KBM-7 (cell line): ENCODE measurements around the gene PLAGL2.

Experiments
- DNase-seq: peaks from one replicate; pipeline ENCODE4 v3.0.0-alpha.2; 2015
- in situ Hi-C: fragments of 300-500 bp; cut with MboI; formaldehyde crosslinking; loops from 2 replicates; pipeline ENCODE4 v1.14.3; 2020; ENCODE audit warnings: low sequenced_read_pairs, low pct_unique_long_range_greater_than_20kb, mixed read lengths

The PLAGL2 gene

DNA sequence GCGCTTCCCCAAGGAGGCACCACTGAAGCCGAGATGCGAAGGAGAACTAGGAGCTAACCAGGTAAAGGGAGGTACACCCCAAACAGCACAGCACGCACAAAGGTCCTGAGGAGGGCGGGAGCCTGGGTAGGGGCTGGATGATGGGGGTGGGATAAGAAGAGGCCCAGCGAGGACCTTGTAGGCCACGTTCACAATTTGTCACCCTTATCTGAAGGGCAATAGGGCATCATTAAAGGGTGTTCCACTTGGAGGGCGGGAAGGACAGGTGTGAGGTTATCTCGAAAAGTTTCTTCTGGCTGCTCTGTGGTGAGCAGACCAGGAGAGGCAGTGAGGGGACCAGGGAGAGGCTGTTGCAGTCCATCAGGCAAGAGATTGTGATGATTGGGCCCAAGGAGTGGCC is 25.7 kb upstream of the PLAGL2 start:
- in situ Hi-C loops, result no loop called here

DNA sequence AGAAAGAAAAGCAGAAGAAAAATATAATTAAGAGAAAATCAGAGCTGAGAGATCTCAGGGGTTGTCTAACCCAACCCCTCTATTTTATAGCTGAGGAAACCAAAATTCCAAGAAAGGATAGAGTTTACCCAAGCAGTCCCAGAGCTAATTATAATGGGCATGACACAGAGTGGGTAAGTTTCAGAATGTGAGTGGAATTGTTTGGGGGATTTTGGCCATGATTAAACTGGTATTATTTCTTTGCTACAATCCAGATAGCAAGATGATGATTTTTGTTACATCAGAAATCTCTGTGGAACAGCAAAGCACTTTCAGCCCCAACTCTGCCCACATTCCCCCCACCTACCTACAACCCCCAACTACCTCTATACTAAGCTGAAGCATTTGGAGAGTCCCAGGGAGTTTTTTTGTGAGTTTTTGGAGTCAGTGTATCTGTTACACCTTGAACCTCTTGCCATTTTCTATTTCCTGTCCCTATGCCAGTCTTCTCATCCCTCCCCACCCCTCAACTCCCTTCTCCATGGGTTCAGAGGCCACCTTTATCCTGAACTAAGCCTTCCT is 24.9 kb upstream of the PLAGL2 start:
- in situ Hi-C loops, result no loop called here

More for the DNA sequence above, 25.7 kb upstream of the PLAGL2 start:
- DNase-seq, result no peak

DNA sequence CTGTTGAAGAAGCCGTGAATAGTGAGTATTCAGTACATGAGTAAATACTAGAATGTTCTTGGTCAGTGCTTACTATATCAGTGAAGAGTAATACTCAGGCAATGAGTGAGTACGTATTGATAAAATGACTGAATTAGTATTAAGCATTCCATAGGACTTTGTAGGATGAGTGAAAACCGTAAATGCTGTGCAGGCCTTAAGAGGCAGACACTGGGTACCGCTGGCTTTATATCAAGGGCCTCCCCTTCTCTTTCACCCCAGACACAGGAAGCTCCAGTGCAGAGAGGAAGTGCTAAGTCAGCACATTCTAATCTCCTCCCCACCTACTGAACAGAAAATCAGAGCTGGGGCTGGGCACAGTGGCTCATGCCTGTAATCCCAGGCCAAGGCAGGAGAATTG is 24.3 kb upstream of the PLAGL2 start:
- peak; percentile 18 for DNase-seq
- in situ Hi-C loops, result no loop called here

More for the DNA sequence above, 24.9 kb upstream of the PLAGL2 start:
- no peak for DNase-seq

DNA sequence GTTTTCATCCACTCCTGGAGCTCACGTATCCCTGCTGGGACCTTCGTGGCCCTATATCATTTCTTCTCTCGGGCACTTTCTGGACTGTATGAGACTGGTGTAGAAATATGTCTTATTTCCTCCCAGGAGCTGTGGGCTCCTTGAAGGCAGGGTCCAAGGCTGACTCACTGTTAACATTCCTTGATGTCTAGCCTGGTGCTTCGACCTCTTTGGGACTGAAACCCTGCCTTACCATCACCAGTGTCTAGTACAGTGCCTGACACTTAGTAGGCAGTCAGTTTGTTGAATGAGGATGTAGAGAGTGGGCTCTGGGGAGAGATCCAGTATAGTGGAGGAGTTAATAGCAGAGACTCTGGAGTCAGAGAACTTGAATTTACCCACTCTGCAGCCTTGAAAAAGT is 23.7 kb upstream of the PLAGL2 start:
- in situ Hi-C loops, result no loop called here
- DNase-seq, result no peak

DNA sequence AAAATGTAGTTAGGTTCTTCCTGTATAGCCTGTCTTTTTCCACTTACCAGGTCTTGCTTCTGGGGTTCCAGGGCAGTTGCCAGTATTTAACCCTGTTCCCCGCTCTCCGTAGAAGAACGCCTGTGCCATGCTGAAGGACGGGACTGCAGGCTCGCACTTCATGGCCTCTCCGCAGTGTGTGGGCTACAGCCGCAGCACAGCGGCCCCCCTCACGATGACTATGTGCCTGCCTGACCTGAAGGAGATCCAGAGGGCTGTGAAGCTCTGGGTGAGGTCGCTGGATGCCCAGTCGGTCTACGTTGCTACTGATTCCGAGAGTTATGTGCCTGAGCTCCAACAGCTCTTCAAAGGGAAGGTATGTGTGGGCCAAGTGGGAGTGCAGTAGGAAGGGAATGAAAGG is 23.2 kb upstream of the PLAGL2 start:
- in situ Hi-C loops, result no loop called here
- DNase-seq, result no peak

DNA sequence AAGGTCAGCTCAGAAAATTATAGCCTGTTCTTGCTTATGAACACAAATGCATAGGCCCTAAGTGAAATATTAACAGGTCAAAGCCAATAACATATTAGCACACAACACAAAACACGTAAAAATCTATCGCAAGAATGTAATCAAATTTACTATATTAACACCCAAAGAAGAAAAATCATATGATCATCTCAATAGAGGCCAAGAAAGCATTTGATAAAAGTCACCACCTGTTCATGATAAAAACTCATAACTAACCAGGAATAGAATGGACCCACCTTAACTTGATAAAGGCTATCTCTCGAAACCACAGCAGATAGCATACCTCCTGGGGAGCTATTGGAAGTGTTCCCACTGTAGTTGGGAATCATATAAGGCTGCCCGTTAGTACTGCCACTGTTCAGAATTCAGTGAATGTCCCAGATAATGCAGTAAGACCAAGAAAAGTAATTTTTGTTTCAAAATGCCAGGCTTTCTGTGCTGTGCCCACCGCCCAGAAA is 21.8 kb upstream of the PLAGL2 start:
- in situ Hi-C loops, result no loop called here
- no peak for DNase-seq

DNA sequence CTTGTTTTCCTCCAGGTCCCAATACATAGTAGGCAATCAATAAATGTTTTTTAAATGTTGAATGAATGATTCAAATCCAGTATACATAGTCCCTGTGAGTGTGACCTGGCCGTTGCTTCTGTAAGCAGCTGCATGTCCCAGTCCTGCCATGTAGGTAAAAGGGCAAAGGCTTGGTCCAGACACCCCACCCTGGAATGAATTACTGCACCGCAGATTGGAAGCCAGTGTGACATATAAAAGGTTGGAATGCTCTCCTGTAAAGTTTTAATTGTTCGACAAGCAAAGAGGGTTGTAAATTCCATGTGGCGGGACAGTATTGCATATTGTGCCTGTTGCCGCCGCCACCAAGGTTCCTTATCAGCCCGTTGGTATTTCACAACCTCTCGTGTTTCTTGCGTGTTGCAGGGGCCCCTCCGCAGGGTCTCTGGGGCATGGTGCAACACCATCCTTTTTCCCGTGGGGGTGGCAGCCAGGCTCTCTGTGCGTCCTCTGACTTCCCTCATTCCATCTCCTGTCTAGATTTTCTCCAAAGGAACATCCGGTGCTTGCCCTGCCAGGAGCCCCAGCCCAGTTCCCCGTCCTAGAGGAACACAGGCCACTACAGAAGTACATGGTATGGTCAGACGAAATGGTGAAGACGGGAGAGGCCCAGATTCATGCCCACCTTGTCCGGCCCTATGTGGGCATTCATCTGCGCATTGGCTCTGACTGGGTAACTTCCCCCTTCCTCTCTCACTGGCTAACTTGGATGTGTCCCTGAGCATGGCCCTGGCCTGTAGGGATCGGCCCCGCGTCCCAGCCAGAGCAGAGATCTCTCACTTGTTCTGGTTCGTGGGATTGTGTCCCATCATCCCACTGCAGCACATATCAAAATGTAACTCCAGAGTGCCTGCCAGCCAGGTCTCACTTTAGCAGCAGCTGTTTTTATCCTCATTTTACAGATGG is 20.5 kb upstream of the PLAGL2 start:
- in situ Hi-C loops, result no loop called here

DNA sequence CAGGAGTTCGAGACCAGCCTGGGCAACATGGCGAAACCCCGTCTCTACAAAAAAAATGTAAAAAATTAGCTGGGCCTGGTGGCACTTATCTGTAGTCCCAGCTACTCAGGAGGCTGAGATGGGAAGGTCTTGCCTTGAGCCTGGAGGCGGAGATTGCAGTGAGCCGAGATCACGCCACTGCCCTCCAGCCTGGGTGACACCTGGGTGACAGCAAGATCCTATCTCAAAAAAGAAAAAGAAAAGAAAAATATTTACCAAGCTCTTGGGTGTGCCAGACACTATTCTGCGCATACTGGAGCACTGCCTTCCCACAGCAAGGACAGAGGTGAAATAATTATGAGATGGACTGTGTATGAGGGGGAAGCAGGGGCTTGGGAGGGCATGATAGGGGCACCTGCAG is 19.8 kb upstream of the PLAGL2 start:
- in situ Hi-C loops, result no loop called here

More for the DNA sequence above, 20.5 kb upstream of the PLAGL2 start:
- DNase-seq, result no peak

DNA sequence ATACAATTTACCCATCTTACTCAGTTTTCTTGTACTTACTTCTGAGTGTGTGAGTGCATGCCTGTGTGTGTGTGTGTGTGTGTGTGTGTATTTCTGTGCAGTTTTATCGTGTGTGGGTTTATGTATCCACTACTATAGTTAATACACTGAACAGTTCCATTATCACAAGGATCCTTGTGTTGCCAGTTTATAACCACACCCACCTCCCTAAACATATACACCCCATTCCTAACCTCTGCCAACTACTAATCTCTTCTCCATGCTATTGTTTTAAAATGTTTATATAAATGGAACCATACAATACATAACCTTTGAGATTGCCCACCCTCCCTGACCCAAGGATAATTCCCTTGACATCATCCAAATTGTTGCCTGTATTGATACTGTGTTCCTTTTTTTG is 18.8 kb upstream of the PLAGL2 start:
- in situ Hi-C loops, result no loop called here
- no peak for DNase-seq

More for the DNA sequence above, 19.8 kb upstream of the PLAGL2 start:
- no peak for DNase-seq

DNA sequence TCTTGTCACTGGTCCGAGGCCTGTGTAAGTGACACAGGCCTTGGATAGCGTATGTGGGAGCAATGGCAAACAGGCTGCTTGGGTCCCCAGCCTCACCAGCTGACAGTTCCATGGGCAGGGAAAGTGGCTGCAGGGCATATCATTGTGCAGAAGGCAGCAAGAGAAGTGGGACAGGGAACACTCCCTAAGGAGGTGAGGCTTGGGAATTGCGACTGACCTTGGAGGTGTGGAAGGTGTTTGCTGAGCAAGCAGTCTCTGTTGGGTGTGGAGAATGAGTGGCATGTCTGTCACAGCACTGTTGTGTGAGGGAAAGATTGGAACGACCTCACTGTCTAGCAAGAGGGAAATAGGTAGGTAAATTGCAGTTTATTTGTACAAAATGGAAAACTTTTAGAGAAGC is 16.9 kb upstream of the PLAGL2 start:
- DNase-seq, result no peak

DNA sequence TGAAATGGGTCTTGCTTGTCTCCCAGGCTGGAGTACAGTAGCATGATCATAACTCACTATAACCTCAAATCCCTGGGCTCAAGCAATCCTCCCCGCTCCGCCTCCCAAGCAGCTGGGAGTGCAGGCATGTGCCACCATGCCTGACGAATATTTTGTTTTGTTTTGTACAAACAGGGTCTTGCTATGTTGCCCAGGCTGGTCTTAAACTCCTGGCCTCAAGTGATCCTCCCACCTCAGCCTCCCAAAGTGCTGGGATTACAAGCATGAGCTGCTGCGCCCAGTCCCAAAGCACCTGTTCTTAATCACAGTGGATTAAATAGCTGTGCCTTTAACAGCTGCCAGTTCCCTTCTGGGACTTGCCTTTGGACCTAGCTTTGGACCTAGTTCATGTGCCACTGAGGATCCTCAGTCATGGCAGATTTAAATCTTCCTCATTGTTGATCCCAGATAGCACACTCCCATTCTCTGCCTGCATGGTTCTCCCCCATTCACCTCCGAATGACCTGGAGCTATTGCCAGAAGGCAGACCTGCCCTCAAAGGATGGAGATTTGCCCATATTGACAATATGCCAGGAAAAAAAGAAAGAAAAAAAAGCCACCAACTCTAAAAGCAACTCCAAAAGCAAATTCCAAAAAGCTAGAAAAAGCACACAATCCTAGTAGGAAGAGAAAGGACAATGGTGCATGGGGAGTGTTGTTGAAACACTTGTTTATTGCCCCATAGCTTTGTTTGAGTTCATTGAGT is 10.8 kb upstream of the PLAGL2 start:
- no peak for DNase-seq
- in situ Hi-C loops, result no loop called here

More for the DNA sequence above, 16.9 kb upstream of the PLAGL2 start:
- in situ Hi-C loops, result no loop called here

DNA sequence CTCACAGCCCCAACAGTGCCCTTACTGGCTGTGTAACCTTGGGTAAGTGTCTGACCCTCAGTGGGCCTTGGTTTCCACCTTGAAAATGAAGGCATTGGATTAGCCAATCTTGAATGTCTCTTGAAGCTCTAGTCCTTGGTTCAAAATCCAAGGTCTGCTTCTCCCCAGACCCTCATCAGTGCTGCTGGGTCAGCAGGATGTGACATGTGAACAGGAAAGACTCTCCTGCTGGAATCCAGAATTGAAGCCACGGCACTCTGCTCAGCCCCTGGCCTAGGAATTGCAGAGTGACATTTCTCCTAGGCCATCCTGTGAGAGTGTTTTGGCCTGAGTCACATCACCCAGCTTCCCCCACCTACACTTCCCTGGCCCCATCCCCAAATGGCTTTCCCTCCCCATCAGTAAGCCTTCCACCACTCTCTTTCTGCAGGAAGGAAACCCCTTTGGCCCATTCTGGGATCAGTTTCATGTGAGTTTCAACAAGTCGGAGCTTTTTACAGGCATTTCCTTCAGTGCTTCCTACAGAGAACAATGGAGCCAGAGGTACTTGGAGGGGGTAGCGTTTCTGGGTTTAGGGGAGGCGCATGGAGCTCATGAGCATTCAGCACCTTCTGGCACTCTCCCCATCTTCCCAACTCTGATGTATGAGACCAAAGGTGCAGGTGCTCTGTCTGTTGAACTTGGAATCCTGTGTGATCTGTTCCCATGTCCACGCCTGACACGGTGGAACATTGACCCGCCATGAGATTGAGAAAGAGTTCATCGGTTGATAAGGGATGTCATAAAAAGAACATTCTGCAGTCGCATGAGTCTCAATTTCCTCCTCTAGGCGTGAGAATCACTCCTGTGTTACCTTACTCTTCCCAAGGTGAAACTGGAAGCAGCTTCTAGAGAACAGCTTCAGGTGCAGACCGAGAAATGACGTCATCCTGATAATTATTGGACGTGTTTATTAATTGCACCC is 8.9 kb upstream of the PLAGL2 start:
- no peak for DNase-seq
- in situ Hi-C loops, result no loop called here

DNA sequence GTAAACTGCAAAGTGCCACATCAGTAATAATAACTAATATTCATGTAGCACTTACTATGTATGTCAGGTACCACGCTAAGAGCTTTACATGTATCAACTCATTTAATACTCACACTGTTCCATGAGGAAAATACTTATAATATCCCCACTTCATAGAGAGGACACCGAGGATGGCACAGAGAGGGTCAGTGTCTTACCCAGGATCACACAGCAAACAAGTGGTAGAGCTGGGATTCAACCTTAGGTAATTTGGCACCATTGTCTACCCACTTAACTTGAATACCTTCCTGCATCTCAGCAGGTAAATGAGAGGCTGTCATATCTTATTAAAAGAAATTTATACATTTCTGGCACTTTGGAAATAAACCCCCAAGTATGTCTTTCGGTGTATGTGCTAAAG is 8.2 kb upstream of the PLAGL2 start:
- DNase-seq, result no peak
- in situ Hi-C loops, result no loop called here

DNA sequence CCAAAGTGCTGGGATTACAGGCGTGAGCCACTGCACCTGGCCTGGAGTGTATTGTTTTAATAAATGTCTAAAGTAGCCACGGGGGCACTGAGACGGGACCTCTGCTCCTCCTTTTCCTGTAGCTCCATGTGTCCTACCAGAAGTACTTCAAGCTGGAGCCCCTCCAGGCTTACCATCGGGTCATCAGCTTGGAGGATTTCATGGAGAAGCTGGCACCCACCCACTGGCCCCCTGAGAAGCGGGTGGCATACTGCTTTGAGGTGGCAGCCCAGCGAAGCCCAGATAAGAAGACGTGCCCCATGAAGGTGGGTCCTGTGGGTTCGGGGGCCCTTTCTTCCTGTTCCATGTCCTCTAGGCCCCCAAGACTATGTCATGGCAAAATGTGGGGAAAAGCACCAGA is 7.6 kb upstream of the PLAGL2 start:
- in situ Hi-C loops, result no loop called here
- no peak for DNase-seq

DNA sequence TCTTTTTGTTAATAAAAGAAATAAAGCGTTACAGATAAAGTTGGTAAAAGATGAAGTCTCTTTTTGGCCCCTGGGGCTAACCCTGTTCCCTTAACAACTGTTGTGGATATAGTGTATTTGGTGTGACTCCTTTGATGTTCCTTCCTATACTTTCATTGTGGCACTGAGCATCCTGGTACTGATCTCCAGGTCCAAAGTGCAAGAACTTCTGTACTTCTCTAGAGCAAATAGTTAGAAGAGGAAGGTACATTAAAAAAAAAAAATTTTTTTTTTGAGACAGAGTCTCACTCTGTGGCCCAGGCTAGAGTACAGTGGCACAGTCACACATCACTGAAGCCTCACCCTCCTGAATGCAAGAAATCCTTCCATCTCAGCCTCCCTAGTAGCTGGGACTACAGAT is 6.3 kb upstream of the PLAGL2 start:
- DNase-seq, result no peak
- in situ Hi-C loops, result no loop called here

DNA sequence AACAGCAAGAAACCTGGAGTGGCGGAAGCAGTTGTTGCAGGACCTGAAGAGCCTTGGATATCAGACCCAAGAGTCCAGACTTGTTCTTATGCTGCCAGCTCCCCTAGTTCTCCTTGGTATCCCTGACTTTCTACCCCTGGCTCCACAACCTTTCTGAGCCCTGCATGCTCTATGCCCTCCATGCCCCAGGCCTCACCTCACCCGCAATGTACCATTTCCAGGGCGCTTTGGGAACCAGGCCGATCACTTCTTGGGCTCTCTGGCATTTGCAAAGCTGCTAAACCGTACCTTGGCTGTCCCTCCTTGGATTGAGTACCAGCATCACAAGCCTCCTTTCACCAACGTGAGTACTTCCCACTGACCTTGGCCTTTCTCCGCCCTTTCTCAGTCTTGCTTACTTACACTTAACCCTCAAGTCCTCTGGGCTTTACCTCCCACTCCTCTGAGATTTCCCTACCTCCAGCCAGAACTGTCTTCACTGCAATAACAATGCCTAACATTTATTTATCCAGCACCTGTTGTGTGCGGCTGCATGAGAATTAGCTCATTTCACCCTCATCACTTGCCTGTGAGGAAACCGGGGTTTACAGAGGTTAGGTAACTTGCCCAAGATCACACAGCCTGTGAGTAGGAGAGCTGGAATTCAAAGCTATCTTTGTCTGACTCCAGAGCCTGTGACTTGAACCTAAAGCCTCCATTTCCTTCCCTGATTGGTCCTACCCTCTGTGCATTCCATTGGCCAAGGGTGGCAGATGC is 2.5 kb upstream of the PLAGL2 start:
- in situ Hi-C loops, result no loop called here
- no peak for DNase-seq

DNA sequence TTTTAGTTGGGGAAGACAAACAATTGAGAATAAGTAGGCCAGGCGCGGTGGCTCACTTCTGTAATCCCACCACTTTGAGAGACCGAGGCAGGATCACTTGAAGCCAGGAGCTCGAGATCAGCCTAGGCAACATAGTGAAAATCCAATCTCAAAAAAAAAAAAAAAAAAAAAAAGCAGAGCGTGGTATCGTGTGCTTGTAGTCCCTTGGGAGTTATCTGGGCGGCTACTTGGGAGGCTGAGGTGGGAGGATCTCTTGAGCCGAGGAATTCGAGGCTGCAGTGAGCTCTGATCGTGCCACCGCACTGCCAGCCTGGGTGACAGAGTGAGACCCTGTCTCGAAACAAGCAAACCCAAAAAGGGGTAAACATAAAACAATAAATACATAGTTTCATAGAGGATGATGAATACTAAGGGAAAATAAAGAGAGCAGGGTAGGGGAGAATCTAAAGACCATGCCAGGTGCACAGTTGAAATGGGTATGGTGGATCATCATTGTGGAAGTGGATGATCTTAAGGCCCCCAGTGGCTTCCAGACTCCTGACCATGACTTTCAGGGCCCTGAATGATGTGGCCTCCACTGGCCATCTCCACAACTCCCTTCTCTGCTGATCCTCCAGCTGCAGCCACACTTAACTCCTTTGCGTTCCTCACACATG is 1.1 kb upstream of the PLAGL2 start:
- DNase-seq, result no peak
- in situ Hi-C loops, result no loop called here
